Stimulated activated CD8-positive, alpha-beta memory T cell treated with anti-CD3 and anti-CD28 coated beads, Interleukin-4, amount 100 ng/mL, for 24 hours (primary cell): ENCODE data around the gene KCNQ1.

ENCODE experiments used
- DNase-seq: peaks from one replicate; pipeline ENCODE4 v3.0.0-alpha.2; 2020; ENCODE audit warnings: low read depth

The KCNQ1 gene

GRCh38 chr11:2777871-2778629, 333.2 kb downstream of the KCNQ1 start:
- no peak for DNase-seq

GRCh38 chr11:2778630-2779498, 334.1 kb downstream of the KCNQ1 start:
- DNase-seq = no peak

GRCh38 chr11:2779499-2779980, 334.7 kb downstream of the KCNQ1 start:
- no peak for DNase-seq

- DNase-seq = no peak
Observed at GRCh38 chr11:2779981-2780849, 335.4 kb downstream of the KCNQ1 start.

- no peak for DNase-seq
Observed at GRCh38 chr11:2780850-2781407, 336.1 kb downstream of the KCNQ1 start.

GRCh38 chr11:2781408-2782274, 336.8 kb downstream of the KCNQ1 start:
- DNase-seq = no peak

- no peak for DNase-seq
Observed at GRCh38 chr11:2782769-2783168, 338.0 kb downstream of the KCNQ1 start.

GRCh38 chr11:2783536-2784082, 338.8 kb downstream of the KCNQ1 start:
- DNase-seq = no peak

GRCh38 chr11:2787816-2788167, 343.0 kb downstream of the KCNQ1 start:
- DNase-seq = no peak

- no peak for DNase-seq
Observed at GRCh38 chr11:2788168-2789071, 343.6 kb downstream of the KCNQ1 start.

GRCh38 chr11:2789331-2789730, 344.5 kb downstream of the KCNQ1 start:
- no peak for DNase-seq

- DNase-seq = no peak
Observed at GRCh38 chr11:2789791-2790567, 345.2 kb downstream of the KCNQ1 start.

- no peak for DNase-seq
Observed at GRCh38 chr11:2790568-2790921, 345.7 kb downstream of the KCNQ1 start.

- no peak for DNase-seq
Observed at GRCh38 chr11:2791139-2791520, 346.3 kb downstream of the KCNQ1 start.

- no peak for DNase-seq
Observed at GRCh38 chr11:2791521-2792380, 346.9 kb downstream of the KCNQ1 start.

GRCh38 chr11:2792381-2793250, 347.8 kb downstream of the KCNQ1 start:
- DNase-seq = no peak

- no peak for DNase-seq
Observed at GRCh38 chr11:2793701-2794045, 348.9 kb downstream of the KCNQ1 start.
